ENCODE measurements around the gene PHLPP2. TPM values are rescaled to one million over a fixed set of nuclear protein-coding genes. Genes with fewer than 3 reads are reported as not detected.

The PHLPP2 gene
- total RNA-seq, 1 donor from 2014 or later = 12.7 TPM

GRCh38 chr16:71630808-71631207, 93.7 kb downstream of the PHLPP2 start:
- Mint-ChIP-seq H3K4me3 (ENCODE audit: low read depth) (no peak overlapping the region), H3K9me3 (ENCODE audit: low read depth) (no peaks in the 10 kb centered on the region), H3K4me1 (ENCODE audit: low read depth) (peaks cover 16% of the 10 kb centered on the region), H3K27me3 (no peaks in the 10 kb centered on the region), H3K27ac (no peak overlapping the region), H3K36me3 (ENCODE audit: insufficient read depth) (peaks cover 21% of the 10 kb centered on the region)
- TF ChIP-seq, protein P1, sequence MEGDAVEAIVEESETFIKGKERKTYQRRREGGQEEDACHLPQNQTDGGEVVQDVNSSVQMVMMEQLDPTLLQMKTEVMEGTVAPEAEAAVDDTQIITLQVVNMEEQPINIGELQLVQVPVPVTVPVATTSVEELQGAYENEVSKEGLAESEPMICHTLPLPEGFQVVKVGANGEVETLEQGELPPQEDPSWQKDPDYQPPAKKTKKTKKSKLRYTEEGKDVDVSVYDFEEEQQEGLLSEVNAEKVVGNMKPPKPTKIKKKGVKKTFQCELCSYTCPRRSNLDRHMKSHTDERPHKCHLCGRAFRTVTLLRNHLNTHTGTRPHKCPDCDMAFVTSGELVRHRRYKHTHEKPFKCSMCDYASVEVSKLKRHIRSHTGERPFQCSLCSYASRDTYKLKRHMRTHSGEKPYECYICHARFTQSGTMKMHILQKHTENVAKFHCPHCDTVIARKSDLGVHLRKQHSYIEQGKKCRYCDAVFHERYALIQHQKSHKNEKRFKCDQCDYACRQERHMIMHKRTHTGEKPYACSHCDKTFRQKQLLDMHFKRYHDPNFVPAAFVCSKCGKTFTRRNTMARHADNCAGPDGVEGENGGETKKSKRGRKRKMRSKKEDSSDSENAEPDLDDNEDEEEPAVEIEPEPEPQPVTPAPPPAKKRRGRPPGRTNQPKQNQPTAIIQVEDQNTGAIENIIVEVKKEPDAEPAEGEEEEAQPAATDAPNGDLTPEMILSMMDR (IDR thresholded peaks at IDR 0.05; ENCODE audit: unreplicated experiment) = no peak
- no peak for DNase-seq (ENCODE audit: low spot score, unreplicated experiment)

DNA sequence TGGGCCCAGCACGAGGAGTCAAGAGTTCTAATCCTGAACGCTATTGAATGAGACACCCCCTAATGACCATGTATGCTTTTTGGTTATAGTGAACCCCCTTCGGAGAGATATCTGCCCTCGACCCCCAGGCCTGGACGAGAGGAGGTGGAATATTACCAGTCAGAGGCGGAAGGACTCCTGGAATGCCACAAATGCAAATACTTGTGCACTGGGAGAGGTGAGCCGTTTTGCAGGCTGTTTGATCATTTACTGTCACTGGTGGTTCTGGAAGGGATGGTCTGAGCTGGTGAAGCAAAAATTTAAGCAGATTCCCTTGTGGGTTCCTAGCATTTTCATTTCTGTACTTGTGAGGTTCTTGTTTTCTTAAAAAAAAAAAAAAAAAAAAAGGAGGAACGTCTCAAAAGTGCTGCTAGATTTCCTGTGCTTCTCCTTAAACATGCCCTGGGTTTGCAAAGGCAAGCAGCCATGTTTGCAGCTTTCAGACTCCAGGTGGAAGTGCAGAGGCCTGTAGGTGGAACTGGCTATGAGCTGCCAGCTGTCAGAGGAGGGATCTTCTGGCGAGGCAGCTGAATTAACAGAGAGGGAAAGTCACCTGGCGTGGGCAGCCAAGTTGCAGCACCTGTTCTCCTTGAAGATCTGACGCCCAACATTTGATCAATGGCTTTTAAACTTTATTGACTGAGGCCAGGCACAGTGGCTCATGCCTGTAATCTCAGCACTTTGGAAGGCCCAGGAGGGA, 95.1 kb downstream of the PHLPP2 start:
- Mint-ChIP-seq H3K4me3 (ENCODE audit: low read depth) (no peak overlapping the region), H3K9me3 (ENCODE audit: low read depth) (no peaks in the 10 kb centered on the region), H3K27ac (peak overlapping the region; percentile 79), H3K4me1 (ENCODE audit: low read depth) (peaks cover 16% of the 10 kb centered on the region), H3K36me3 (ENCODE audit: insufficient read depth) (peaks cover 17% of the 10 kb centered on the region), H3K27me3 (no peaks in the 10 kb centered on the region)
- TF ChIP-seq, protein P1 (IDR thresholded peaks at IDR 0.05; ENCODE audit: unreplicated experiment) = no peak
- no peak for DNase-seq (ENCODE audit: low spot score, unreplicated experiment)

DNA sequence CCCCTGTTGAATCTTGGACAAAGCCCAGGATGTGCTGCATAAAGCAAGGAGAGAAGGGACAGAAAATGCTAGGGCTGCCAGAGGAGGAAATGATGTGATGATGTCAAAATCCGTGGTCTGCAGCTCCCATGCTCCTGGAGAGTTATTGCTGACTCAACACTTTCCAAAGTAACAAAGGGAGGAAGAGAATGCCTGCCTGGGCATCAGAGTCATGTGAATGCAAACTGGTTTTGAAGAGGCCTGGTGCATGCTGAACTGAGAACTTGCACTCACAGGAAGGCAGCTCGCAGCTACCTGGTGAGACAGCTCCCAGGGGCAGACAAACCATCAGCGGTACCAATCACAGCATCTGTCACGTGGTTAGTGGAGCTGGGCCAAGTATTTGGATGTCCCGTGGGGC, 95.7 kb downstream of the PHLPP2 start:
- Mint-ChIP-seq H3K36me3 (ENCODE audit: insufficient read depth) (peaks cover 16% of the 10 kb centered on the region), H3K27ac (no peak overlapping the region), H3K9me3 (ENCODE audit: low read depth) (no peaks in the 10 kb centered on the region), H3K4me3 (ENCODE audit: low read depth) (no peak overlapping the region), H3K27me3 (no peaks in the 10 kb centered on the region), H3K4me1 (ENCODE audit: low read depth) (peaks cover 16% of the 10 kb centered on the region)
- TF ChIP-seq, protein P1 (IDR thresholded peaks at IDR 0.05; ENCODE audit: unreplicated experiment) = no peak
- no peak for DNase-seq (ENCODE audit: low spot score, unreplicated experiment)

GRCh38 chr16:71627731-71628181, 96.7 kb downstream of the PHLPP2 start:
- Mint-ChIP-seq H3K27ac (peak overlapping the region; percentile 45), H3K9me3 (ENCODE audit: low read depth) (no peaks in the 10 kb centered on the region), H3K4me1 (ENCODE audit: low read depth) (peaks cover 16% of the 10 kb centered on the region), H3K27me3 (no peaks in the 10 kb centered on the region), H3K36me3 (ENCODE audit: insufficient read depth) (peaks cover 15% of the 10 kb centered on the region), H3K4me3 (ENCODE audit: low read depth) (peak overlapping the region; percentile 86)
- TF ChIP-seq, protein P1 (IDR thresholded peaks at IDR 0.05; ENCODE audit: unreplicated experiment) = no peak
- DNase-seq (ENCODE audit: low spot score, unreplicated experiment) = no peak

DNA sequence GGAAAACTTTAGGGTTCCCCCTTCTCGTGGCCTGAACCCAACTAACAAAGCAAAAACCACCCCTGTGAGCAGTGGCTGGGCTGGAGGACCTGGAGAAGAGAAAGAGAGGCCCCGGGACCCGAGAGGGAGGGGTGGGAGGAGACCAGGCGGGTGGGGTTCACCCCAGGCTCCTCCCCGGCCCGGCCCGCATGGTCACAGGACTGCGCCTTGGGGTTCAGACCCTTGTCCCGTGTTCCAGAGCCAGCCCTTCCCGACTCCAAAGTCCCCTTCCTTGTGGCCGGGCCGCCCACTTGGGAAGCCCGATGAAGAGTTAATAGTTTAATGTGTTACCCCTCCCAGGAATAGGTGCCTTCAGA, 97.7 kb downstream of the PHLPP2 start:
- TF ChIP-seq, protein P1 (IDR thresholded peaks at IDR 0.05; ENCODE audit: unreplicated experiment) = no peak
- H3K36me3 Mint-ChIP-seq (ENCODE audit: insufficient read depth) = peaks cover 13% of the 10 kb centered on the region
- peak; percentile 41 for DNase-seq (ENCODE audit: low spot score, unreplicated experiment)

More for the DNA sequence above, 97.7 kb downstream of the PHLPP2 start:
- peaks cover 16% of the 10 kb centered on the region for H3K4me1 Mint-ChIP-seq (ENCODE audit: low read depth)
- H3K9me3 Mint-ChIP-seq (ENCODE audit: low read depth) = no peaks in the 10 kb centered on the region
- no peaks in the 10 kb centered on the region for H3K27me3 Mint-ChIP-seq
- peak overlapping the region; percentile 86 for H3K4me3 Mint-ChIP-seq (ENCODE audit: low read depth)
- H3K27ac Mint-ChIP-seq = peak overlapping the region; percentile 95

All from progenitor cell of endocrine pancreas (in vitro differentiated cells).